RWPE2 (cell line): ENCODE data around the gene RNF32.

Source experiments
- ATAC-seq: fragments of 200-7000 bp; cut with Tn5 transposase; 3 replicates; pipeline ENCODE4 v1.9.1; 2021; ENCODE audit warnings: low read depth
- DNase-seq: peaks from one replicate; pipeline ENCODE4 v3.0.0-alpha.2; 2020; ENCODE audit warnings: low spot score
- H3K27ac ChIP-seq: fragments of 450-650 bp; 2 replicates; pipeline ENCODE4 v1.5.1; 2017; ENCODE audit warnings: mild to moderate bottlenecking; ENCODE audit not compliant: poor library complexity, severe bottlenecking
- H3K27me3 ChIP-seq: fragments of 250-450 bp; sonication (Bioruptor Pico); 2 replicates; pipeline ENCODE4 v1.5.1; 2021; ENCODE audit warnings: mild to moderate bottlenecking, moderate library complexity; ENCODE audit not compliant: insufficient read depth, poor library complexity, severe bottlenecking
- H3K36me3 ChIP-seq: fragments of 250-450 bp; sonication (Bioruptor Pico); 2 replicates; pipeline ENCODE4 v1.5.1; 2020; ENCODE audit warnings: low read depth, mild to moderate bottlenecking, moderate library complexity
- H3K4me1 ChIP-seq: fragments of 250-450 bp; sonication (Bioruptor Pico); 2 replicates; pipeline ENCODE4 v1.5.1; 2021; ENCODE audit warnings: mild to moderate bottlenecking, moderate library complexity; ENCODE audit not compliant: insufficient read depth, poor library complexity, severe bottlenecking
- H3K4me3 ChIP-seq: fragments of 250-450 bp; sonication (Bioruptor Pico); 2 replicates; pipeline ENCODE4 v1.5.1; 2021; ENCODE audit warnings: mild to moderate bottlenecking, moderate library complexity; ENCODE audit not compliant: severe bottlenecking
- H3K9me3 ChIP-seq: fragments of 250-450 bp; sonication (Bioruptor Pico); 2 replicates; pipeline ENCODE4 v1.5.1; 2021; ENCODE audit warnings: mild to moderate bottlenecking, moderate library complexity; ENCODE audit not compliant: severe bottlenecking
- TF ChIP-seq, protein P1 (sequence below): fragments of 450-650 bp; IDR thresholded peaks from one replicate; pipeline ENCODE4 v1.5.1; 2017; ENCODE audit warnings: mild to moderate bottlenecking, moderate library complexity; ENCODE audit not compliant: poor library complexity, severe bottlenecking

RNF32 gene

DNA sequence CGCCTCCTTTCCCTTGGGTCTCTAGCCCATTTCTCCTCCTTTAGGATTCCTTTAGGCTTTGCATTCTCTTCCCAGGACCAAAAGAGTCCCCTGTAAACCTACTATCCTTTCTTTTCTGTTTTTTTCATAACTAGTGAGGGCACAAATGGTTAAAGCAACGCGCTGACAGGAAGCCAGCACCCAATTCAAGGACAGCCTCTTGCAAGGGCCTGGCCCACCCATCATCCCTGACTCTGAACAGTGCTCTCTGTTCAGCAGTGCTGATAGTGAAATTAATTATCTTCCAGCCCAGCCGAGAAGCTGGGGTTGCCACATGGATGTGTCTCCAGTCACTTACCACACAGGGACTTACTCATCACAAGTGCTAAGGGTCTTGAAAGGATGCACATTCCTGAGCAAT is 38.3 kb upstream of the RNF32 start:
- no peak for ATAC-seq
- no peaks in the 10 kb centered on the region for H3K9me3 ChIP-seq
- no peak overlapping the region for H3K4me3 ChIP-seq
- TF ChIP-seq, protein P1, sequence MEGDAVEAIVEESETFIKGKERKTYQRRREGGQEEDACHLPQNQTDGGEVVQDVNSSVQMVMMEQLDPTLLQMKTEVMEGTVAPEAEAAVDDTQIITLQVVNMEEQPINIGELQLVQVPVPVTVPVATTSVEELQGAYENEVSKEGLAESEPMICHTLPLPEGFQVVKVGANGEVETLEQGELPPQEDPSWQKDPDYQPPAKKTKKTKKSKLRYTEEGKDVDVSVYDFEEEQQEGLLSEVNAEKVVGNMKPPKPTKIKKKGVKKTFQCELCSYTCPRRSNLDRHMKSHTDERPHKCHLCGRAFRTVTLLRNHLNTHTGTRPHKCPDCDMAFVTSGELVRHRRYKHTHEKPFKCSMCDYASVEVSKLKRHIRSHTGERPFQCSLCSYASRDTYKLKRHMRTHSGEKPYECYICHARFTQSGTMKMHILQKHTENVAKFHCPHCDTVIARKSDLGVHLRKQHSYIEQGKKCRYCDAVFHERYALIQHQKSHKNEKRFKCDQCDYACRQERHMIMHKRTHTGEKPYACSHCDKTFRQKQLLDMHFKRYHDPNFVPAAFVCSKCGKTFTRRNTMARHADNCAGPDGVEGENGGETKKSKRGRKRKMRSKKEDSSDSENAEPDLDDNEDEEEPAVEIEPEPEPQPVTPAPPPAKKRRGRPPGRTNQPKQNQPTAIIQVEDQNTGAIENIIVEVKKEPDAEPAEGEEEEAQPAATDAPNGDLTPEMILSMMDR = no peak
- H3K36me3 ChIP-seq = no peaks in the 10 kb centered on the region
- H3K27ac ChIP-seq = no peak overlapping the region
- H3K27me3 ChIP-seq = peaks cover under 1% of the 10 kb centered on the region
- no peaks in the 10 kb centered on the region for H3K4me1 ChIP-seq
- no peak for DNase-seq

DNA sequence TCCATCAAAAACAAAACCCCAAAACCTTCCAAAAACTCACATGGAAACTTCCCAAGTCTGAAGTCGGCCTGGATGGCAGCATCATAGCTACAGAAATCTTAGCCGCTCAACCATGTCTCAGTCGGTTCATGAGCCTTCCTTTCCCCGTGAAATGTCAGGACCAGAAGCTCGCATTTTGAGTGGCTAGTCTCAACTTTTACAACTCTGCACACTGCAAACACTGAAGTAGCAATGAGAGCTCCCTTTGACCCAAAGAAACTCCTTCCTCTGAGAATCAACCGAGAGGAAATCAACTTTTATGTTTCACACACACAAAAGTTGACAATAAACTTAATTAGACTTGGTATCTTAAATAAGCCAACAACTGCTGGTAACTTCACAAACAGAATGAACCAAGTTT is 37.6 kb upstream of the RNF32 start:
- TF ChIP-seq, protein P1 = no peak
- Histone ChIP-seq H3K36me3 (no peaks in the 10 kb centered on the region), H3K4me1 (no peaks in the 10 kb centered on the region), H3K27me3 (peaks cover 3% of the 10 kb centered on the region), H3K27ac (no peak overlapping the region), H3K9me3 (no peaks in the 10 kb centered on the region), H3K4me3 (no peak overlapping the region)
- DNase-seq (no peak), ATAC-seq (no peak)

DNA sequence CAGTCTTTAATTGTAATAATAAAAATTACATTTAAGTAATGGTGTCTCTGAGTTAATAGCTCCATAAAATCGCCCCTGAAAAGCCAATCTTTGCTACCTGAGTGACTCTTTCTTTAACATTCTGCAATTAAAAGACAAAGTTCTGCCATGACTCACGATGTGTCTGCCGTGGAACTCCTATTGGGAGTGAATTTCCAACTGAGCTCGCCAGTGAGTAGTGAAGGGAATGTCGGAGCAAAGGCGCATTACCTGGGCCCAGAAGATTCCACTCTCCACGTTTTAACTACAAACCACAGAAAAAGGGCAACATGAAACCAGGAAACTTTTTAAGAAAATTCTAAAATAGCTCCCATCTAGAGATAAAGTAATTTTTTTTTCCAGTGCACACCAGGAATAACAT is 36.9 kb upstream of the RNF32 start:
- H3K27me3 ChIP-seq = peaks cover 3% of the 10 kb centered on the region
- no peaks in the 10 kb centered on the region for H3K9me3 ChIP-seq
- no peak overlapping the region for H3K27ac ChIP-seq
- DNase-seq = no peak
- no peak overlapping the region for H3K4me3 ChIP-seq
- TF ChIP-seq, protein P1 = no peak
- no peaks in the 10 kb centered on the region for H3K36me3 ChIP-seq
- no peaks in the 10 kb centered on the region for H3K4me1 ChIP-seq
- no peak for ATAC-seq

DNA sequence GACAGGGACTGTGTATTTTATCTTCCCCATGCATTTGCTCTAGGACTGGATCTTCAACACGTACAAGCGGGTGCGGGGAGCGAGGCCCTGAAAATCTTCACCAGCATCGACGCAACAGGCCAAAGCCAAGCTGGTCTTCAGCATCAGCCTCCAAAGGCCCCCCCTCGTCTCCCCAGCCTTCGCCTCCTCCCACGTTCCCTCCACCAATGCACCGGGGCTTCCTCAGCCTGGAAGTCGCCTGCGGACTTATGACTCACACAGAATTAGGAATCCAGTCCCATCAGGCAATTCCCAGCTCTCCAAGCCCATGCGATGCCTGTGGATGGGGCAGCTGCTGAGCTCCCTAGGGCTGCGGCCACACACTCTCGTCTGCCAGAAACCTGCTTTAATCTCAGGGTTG is 36.3 kb upstream of the RNF32 start:
- ATAC-seq (no peak), DNase-seq (no peak)
- Histone ChIP-seq H3K9me3 (no peaks in the 10 kb centered on the region), H3K4me3 (no peak overlapping the region), H3K27me3 (peaks cover 3% of the 10 kb centered on the region), H3K36me3 (no peaks in the 10 kb centered on the region), H3K4me1 (no peaks in the 10 kb centered on the region), H3K27ac (no peak overlapping the region)
- TF ChIP-seq, protein P1 = no peak

DNA sequence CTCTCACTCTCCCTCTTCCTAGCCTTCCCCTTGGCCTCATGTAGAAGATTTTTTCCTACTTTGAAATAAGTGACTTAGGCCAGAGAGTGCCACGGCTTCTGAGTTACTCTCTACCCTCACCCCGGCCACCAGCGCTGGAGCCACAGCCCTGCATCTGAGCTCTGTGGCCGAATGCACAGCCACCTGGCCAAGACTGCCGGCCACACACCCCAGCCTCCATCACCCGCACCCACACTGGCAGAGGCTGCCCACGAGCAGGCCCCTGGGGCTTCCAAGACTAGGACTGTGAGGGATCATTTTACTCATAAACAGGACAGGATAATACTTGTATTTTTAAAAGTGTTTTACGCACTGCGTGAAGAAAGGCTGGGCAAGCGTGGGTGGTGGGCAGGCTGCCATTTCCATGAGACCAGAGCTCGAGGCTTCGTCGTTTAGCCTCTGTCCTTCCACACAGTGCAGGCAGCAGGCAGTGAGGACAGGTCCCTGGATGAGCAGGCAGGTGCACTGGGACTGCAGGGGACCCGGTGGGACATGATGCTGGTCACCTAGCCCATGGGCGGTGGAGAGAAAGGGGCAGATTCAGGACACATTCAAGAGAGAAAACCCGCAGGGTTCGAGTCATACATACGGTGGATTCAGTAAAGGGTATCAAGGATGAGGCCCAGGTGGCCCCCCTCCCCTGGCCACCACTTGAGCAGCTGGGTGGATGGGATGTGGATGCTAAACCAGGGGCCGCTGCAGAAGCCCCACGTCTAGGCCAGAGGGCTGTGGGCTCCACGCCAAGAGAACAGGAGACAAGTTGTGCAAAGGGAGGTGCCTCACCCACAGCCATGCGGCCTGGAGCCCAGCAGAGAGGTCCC is 35.5 kb upstream of the RNF32 start:
- H3K4me3 ChIP-seq = no peak overlapping the region
- no peaks in the 10 kb centered on the region for H3K4me1 ChIP-seq
- no peaks in the 10 kb centered on the region for H3K36me3 ChIP-seq
- TF ChIP-seq, protein P1 = no peak
- H3K27ac ChIP-seq = no peak overlapping the region
- ATAC-seq (no peak), DNase-seq (no peak)
- no peaks in the 10 kb centered on the region for H3K9me3 ChIP-seq
- peaks cover 3% of the 10 kb centered on the region for H3K27me3 ChIP-seq
